Panc1 (cell line): ENCODE data around the gene AGAP1. TPM values are rescaled to one million over a fixed set of nuclear protein-coding genes. Genes with fewer than 3 reads are reported as not detected.

Experiments
- ATAC-seq: fragments of 200-7000 bp; cut with Tn5 transposase; 2 replicates; pipeline ENCODE4 v1.9.1; 2020; ENCODE audit warnings: mild to moderate bottlenecking, moderate library complexity
- BruUV-seq: library from RNA; stranded (reverse); fragments of 400-500 nt; replicated peaks from 2 replicates; lab custom pipeline; 2021; lab: Mats Ljungman, UMichigan
- CTCF ChIA-PET: fragments of 300-600 bp; sonication (Branson Sonifier 250); formaldehyde crosslinking; loops from one replicate; lab custom pipeline; 2022; ENCODE audit warnings: antibody characterized with exemption; lab: Charles Lee
- POLR2A ChIA-PET: fragments of 300-600 bp; sonication (Branson Sonifier 250); formaldehyde crosslinking; loops from one replicate; lab custom pipeline; 2022; ENCODE audit warnings: antibody characterized with exemption; lab: Charles Lee
- DNase-seq: peaks from one replicate; pipeline ENCODE4 v3.0.0-alpha.2; 2010; ENCODE audit warnings: low read depth, low spot score
- H3K27ac ChIP-seq: 2 replicates; pipeline ENCODE4 v1.5.1; 2011; ENCODE audit warnings: mild to moderate bottlenecking, low read length, inconsistent platforms
- H3K27me3 ChIP-seq: fragments of 200-500 bp; sonication (Bioruptor generic); 2 replicates; pipeline ENCODE4 v1.6.0; 2014; ENCODE audit warnings: low read length, inconsistent platforms; ENCODE audit not compliant: control insufficient read depth, insufficient read depth
- H3K36me3 ChIP-seq: fragments of 200-500 bp; sonication (Bioruptor generic); 2 replicates; pipeline ENCODE4 v1.5.1; 2014; ENCODE audit warnings: inconsistent platforms, mild to moderate bottlenecking, low read length, moderate library complexity; ENCODE audit not compliant: control insufficient read depth, insufficient read depth
- H3K4me1 ChIP-seq: 2 replicates; pipeline ENCODE4 v1.5.1; 2011; ENCODE audit warnings: inconsistent platforms, mild to moderate bottlenecking, low read length, moderate library complexity; ENCODE audit not compliant: control insufficient read depth, insufficient read depth
- H3K4me3 ChIP-seq, 2 experiments: 2 replicates each; pipeline ENCODE4 v1.5.1; 2011 to 2012; ENCODE audit warnings: low read depth in 2 of 2, low read length in 2 of 2, mild to moderate bottlenecking in 2 of 2, inconsistent platforms in 1 of 2, moderate library complexity in 1 of 2
- H3K9me3 ChIP-seq: fragments of 200-500 bp; sonication (Bioruptor generic); 2 replicates; pipeline ENCODE4 v1.5.1; 2014; ENCODE audit warnings: low read depth, mild to moderate bottlenecking, inconsistent platforms, low read length, moderate library complexity; ENCODE audit not compliant: control insufficient read depth, insufficient read depth
- POLR2AphosphoS5 ChIP-seq: IDR thresholded peaks from 2 replicates; pipeline ENCODE4 v1.6.1; 2012; ENCODE audit warnings: mild to moderate bottlenecking, low read depth, low read length, moderate library complexity
- REST ChIP-seq, 2 experiments: IDR thresholded peaks; 2 replicates each; pipeline ENCODE4 v1.6.1; 2011 to 2012; ENCODE audit warnings: low read depth in 2 of 2, control low read depth in 1 of 2, low read length in 1 of 2, mild to moderate bottlenecking in 1 of 2, moderate library complexity in 1 of 2; ENCODE audit not compliant: insufficient read depth in 1 of 2
- SIN3A ChIP-seq: IDR thresholded peaks from 2 replicates; pipeline ENCODE4 v1.6.1; 2012; ENCODE audit warnings: low read depth, mild to moderate bottlenecking, low read length, moderate library complexity, borderline replicate concordance; ENCODE audit not compliant: insufficient read depth
- TCF7L2 ChIP-seq: IDR thresholded peaks from 2 replicates; pipeline ENCODE4 v1.6.1; 2011; ENCODE audit warnings: mild to moderate bottlenecking, low read depth, low read length, inconsistent platforms
- in situ Hi-C: cut with HindIII; loops from 2 replicates; pipeline ENCODE4 v1.10.0; 2016; ENCODE audit warnings: low sequenced_read_pairs, low pct_unique_long_range_greater_than_20kb
- intact Hi-C: fragments of 100-400 bp; cut with micrococcal nuclease; formaldehyde crosslinking; loops from one replicate; pipeline ENCODE4 v1.10.0; 2022; ENCODE audit not compliant: unreplicated experiment
- total RNA-seq: library from RNA; stranded (reverse); gene quantifications from one replicate; pipeline ENCODE4 v1.2.1, GENCODE V29; 2021; ENCODE audit not compliant: unreplicated experiment
- TF ChIP-seq, protein P1 (sequence below): fragments of 450-650 bp; IDR thresholded peaks from 2 replicates; pipeline ENCODE4 v1.5.1; 2017; ENCODE audit warnings: mild to moderate bottlenecking

AGAP1 gene
- total RNA-seq, 1 experiment from 2014 or later = 38.9 TPM

DNA sequence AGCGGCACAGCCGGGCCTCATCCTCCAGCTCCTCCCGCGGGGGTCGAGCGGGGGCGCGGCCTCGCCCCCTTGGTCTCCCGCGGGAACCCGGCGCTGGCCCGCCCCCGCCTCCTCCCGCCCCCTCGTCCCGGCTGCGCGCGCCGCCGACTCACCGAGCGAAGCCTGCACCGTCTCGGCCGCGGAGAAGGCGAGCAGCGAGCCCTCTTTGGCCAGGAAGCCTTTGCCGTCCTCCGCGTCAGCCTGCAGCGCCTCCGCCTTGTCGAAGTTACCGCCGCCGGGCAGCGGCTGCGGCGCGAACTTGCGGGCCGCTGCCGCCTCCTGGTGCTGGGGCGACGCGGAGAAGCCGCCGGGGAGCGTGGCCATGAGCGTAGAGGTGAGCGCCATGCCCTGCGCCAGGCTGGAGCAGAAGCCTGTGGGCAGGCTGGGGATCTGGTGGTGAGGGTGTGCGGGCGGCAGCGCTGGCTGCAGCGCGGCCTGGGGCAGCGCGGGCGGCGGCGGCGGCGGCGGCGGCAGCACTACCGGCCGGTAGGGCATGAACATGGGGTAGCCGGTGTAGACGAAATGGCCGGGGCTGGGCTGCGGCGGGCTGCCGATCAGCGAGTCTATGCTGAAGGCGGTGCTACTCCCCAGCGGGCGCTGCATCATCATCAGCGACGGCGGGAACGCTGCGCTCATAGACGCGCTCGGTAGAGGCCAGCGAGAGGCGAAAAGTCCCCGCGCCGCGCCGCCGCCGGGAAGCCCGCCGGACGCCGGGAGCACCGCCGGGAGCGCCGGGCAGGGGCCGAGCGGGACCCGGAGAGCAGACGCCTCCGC is 673.7 kb downstream of the AGAP1 start:
- POLR2A ChIA-PET = no interaction called here
- H3K27ac ChIP-seq = peak overlapping the region; percentile 83

GRCh38 chr2:236168110-236169080 is 674.6 kb downstream of the AGAP1 start, which contains the start of gene GBX2:
GBX2 (minus strand) TSS chr2:236168386; CDS start chr2:236167971, 415 bp downstream.
- no peaks in the 10 kb centered on the region for H3K9me3 ChIP-seq
- no peak for TF ChIP-seq REST (IDR thresholded peaks at IDR 0.05; ENCODE audit: insufficient read depth in 1 of 2, low read depth in 2 of 2, low read length in 1 of 2)
- peak; percentile 65; the same call in 1 of the 2 replicates for TF ChIP-seq SIN3A
- TF ChIP-seq, protein P1, sequence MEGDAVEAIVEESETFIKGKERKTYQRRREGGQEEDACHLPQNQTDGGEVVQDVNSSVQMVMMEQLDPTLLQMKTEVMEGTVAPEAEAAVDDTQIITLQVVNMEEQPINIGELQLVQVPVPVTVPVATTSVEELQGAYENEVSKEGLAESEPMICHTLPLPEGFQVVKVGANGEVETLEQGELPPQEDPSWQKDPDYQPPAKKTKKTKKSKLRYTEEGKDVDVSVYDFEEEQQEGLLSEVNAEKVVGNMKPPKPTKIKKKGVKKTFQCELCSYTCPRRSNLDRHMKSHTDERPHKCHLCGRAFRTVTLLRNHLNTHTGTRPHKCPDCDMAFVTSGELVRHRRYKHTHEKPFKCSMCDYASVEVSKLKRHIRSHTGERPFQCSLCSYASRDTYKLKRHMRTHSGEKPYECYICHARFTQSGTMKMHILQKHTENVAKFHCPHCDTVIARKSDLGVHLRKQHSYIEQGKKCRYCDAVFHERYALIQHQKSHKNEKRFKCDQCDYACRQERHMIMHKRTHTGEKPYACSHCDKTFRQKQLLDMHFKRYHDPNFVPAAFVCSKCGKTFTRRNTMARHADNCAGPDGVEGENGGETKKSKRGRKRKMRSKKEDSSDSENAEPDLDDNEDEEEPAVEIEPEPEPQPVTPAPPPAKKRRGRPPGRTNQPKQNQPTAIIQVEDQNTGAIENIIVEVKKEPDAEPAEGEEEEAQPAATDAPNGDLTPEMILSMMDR = peak; percentile 16; the same call in 1 of the 2 replicates
- no peak for TF ChIP-seq TCF7L2
- TF ChIP-seq POLR2AphosphoS5 = peak; percentile 72; the same call in 1 of the 2 replicates
- DNase-seq (no peak), ATAC-seq (peak; percentile 87)
- in situ Hi-C loops (no loop called here), intact Hi-C loops (no loop called here)
- peak within 1 kb of the TSS; percentile 70 for H3K27ac ChIP-seq
- ChIA-PET CTCF (interaction anchor here (2.7 kb wide), 1 partner anchor 10 kb away, joined by 10 read pairs; no protein-coding TSS in a partner anchor), POLR2A (no interaction called here)
- no TSS peak for BruUV-seq
- peak within 1 kb of the TSS; percentile 67 to 76 for H3K4me3 ChIP-seq
- H3K27me3 ChIP-seq = no peaks in the 10 kb centered on the region
- H3K4me1 ChIP-seq = peaks cover 9% of the 10 kb centered on the region
- no peaks in the 10 kb centered on the region for H3K36me3 ChIP-seq

More for the DNA sequence above, 673.7 kb downstream of the AGAP1 start:
- no TSS peak for BruUV-seq
- ATAC-seq = peak; percentile 56
- in situ Hi-C loops = no loop called here
- no peaks in the 10 kb centered on the region for H3K36me3 ChIP-seq
- H3K27me3 ChIP-seq = no peaks in the 10 kb centered on the region
- H3K4me3 ChIP-seq = peak overlapping the region; percentile 67 to 76
- TF ChIP-seq TCF7L2 (no peak), REST (IDR thresholded peaks at IDR 0.05; ENCODE audit: insufficient read depth in 1 of 2, low read depth in 2 of 2, low read length in 1 of 2) (no peak), SIN3A (peak; percentile 32), POLR2AphosphoS5 (0 out of 2 replicates have a peak, but pooled peaks have one; percentile 7)
- no peaks in the 10 kb centered on the region for H3K9me3 ChIP-seq
- intact Hi-C loops = no loop called here
- no peak for DNase-seq
- H3K4me1 ChIP-seq = peaks cover 9% of the 10 kb centered on the region
- CTCF ChIA-PET = interaction anchor here (0.6 to 2.7 kb wide), 2 partner anchors 10 to 13 kb away, joined by 3 to 10 read pairs; no protein-coding TSS in a partner anchor
